H9 (cell line): ENCODE data around the gene STK10. TPM values are rescaled to one million over a fixed set of nuclear protein-coding genes. Genes with fewer than 3 reads are reported as not detected.
A peak's percentile ranks its signal among the peaks of the same experiment; 100 is the strongest.

ENCODE experiments used
- DNase-seq: peaks from one replicate; pipeline ENCODE4 v3.0.0-alpha.2; 2017
- H2AFZ ChIP-seq: one replicate; pipeline ENCODE4 v1.6.1; 2013; ENCODE audit warnings: mild to moderate bottlenecking, low read length, control low read depth, moderate library complexity
- H2AK5ac ChIP-seq: 2 replicates; pipeline ENCODE4 v1.6.1; 2013; ENCODE audit warnings: low read length, control low read depth, mixed read lengths; ENCODE audit not compliant: insufficient read length
- H2BK120ac ChIP-seq: one replicate; pipeline ENCODE4 v1.6.1; 2013; ENCODE audit warnings: low read depth, mild to moderate bottlenecking, low read length, control low read depth, inconsistent platforms; ENCODE audit not compliant: poor library complexity, severe bottlenecking
- H2BK12ac ChIP-seq: 2 replicates; pipeline ENCODE4 v1.6.1; 2013; ENCODE audit warnings: low read length, control low read depth, mixed read lengths, low read depth; ENCODE audit not compliant: insufficient read length
- H2BK15ac ChIP-seq: 2 replicates; pipeline ENCODE4 v1.6.1; 2013; ENCODE audit warnings: low read depth, low read length, control low read depth
- H2BK20ac ChIP-seq: one replicate; pipeline ENCODE4 v1.6.1; 2013; ENCODE audit warnings: low read depth, mild to moderate bottlenecking, low read length, control low read depth, inconsistent platforms; ENCODE audit not compliant: poor library complexity, severe bottlenecking
- H2BK5ac ChIP-seq: 2 replicates; pipeline ENCODE4 v1.6.1; 2013; ENCODE audit warnings: low read length, control low read depth, mixed read lengths; ENCODE audit not compliant: insufficient read length
- H3K14ac ChIP-seq: 2 replicates; pipeline ENCODE4 v1.6.1; 2013; ENCODE audit warnings: low read length, control low read depth; ENCODE audit not compliant: insufficient read depth
- H3K18ac ChIP-seq: 2 replicates; pipeline ENCODE4 v1.6.1; 2013; ENCODE audit warnings: low read depth, mild to moderate bottlenecking, mixed read lengths, low read length, control low read depth; ENCODE audit not compliant: insufficient read length
- H3K23ac ChIP-seq: 2 replicates; pipeline ENCODE4 v1.6.1; 2013; ENCODE audit warnings: low read length, control low read depth, mixed read lengths, low read depth; ENCODE audit not compliant: insufficient read length
- H3K23me2 ChIP-seq: 2 replicates; pipeline ENCODE4 v1.6.1; 2013; ENCODE audit warnings: low read depth, mild to moderate bottlenecking, mixed read lengths, low read length, control low read depth; ENCODE audit not compliant: insufficient read length, poor library complexity, severe bottlenecking
- H3K27ac ChIP-seq: 2 replicates; pipeline ENCODE4 v1.5.1; 2013; ENCODE audit warnings: low read length, control low read depth, mixed read lengths, low read depth; ENCODE audit not compliant: insufficient read length
- H3K27me3 ChIP-seq: 2 replicates; pipeline ENCODE4 v1.6.1; 2013; ENCODE audit warnings: low read length, control low read depth, inconsistent platforms; ENCODE audit not compliant: insufficient read depth
- H3K4ac ChIP-seq: 2 replicates; pipeline ENCODE4 v1.6.1; 2013; ENCODE audit warnings: low read depth, mild to moderate bottlenecking, control low read depth, inconsistent platforms, low read length, moderate library complexity
- H3K4me1 ChIP-seq: 2 replicates; pipeline ENCODE4 v1.6.1; 2013; ENCODE audit warnings: low read length, control low read depth, inconsistent platforms; ENCODE audit not compliant: insufficient read depth
- H3K4me2 ChIP-seq: 2 replicates; pipeline ENCODE4 v1.6.1; 2013; ENCODE audit warnings: low read length, control low read depth, mixed read lengths; ENCODE audit not compliant: insufficient read length, insufficient read depth
- H3K56ac ChIP-seq: 2 replicates; pipeline ENCODE4 v1.6.1; 2013; ENCODE audit warnings: low read depth, mild to moderate bottlenecking, mixed read lengths, low read length, control low read depth; ENCODE audit not compliant: insufficient read length
- H3K79me1 ChIP-seq: 2 replicates; pipeline ENCODE4 v1.6.1; 2013; ENCODE audit warnings: low read depth, mild to moderate bottlenecking, moderate library complexity, low read length, control low read depth, inconsistent platforms; ENCODE audit not compliant: insufficient read depth, poor library complexity, severe bottlenecking
- H3K79me2 ChIP-seq: 2 replicates; pipeline ENCODE4 v1.6.1; 2013; ENCODE audit warnings: low read length, control low read depth, inconsistent platforms; ENCODE audit not compliant: insufficient read depth
- H3K9ac ChIP-seq: 2 replicates; pipeline ENCODE4 v1.6.1; 2013; ENCODE audit warnings: low read length, control low read depth, mixed read lengths; ENCODE audit not compliant: insufficient read length; ENCODE audit errors: extremely low read depth
- H3K9me3 ChIP-seq: one replicate; pipeline ENCODE4 v1.6.1; 2013; ENCODE audit warnings: low read depth, low read length, inconsistent platforms; ENCODE audit not compliant: control insufficient read depth
- H3T11ph ChIP-seq: one replicate; pipeline ENCODE4 v1.6.1; 2013; ENCODE audit warnings: mild to moderate bottlenecking, low read length, control low read depth, inconsistent platforms
- H4K20me1 ChIP-seq: one replicate; pipeline ENCODE4 v1.6.1; 2013; ENCODE audit not compliant: control insufficient read depth, insufficient read length, insufficient read depth
- H4K5ac ChIP-seq: 2 replicates; pipeline ENCODE4 v1.6.1; 2013; ENCODE audit warnings: low read depth, mild to moderate bottlenecking, mixed read lengths, low read length, control low read depth; ENCODE audit not compliant: insufficient read length
- H4K8ac ChIP-seq: replicated peaks from 2 replicates; pipeline ENCODE4 v1.6.1; 2013; ENCODE audit warnings: low read length, control low read depth, mixed read lengths, low read depth; ENCODE audit not compliant: insufficient read length
- H4K91ac ChIP-seq: 2 replicates; pipeline ENCODE4 v1.6.1; 2013; ENCODE audit warnings: low read depth, mild to moderate bottlenecking, moderate library complexity, mixed read lengths, low read length, control low read depth; ENCODE audit not compliant: insufficient read length
- H3K27ac Mint-ChIP-seq, 3 experiments: 2 replicates in 2 of 3; 3 replicates in 1 of 3; pipeline ENCODE4 v1.8.0; 2020 to 2021; ENCODE audit warnings: mixed read lengths in 3 of 3, mild to moderate bottlenecking in 1 of 3, moderate library complexity in 1 of 3
- H3K27me3 Mint-ChIP-seq: 2 replicates; pipeline ENCODE4 v1.8.0; 2021; ENCODE audit warnings: low read depth, mild to moderate bottlenecking, moderate library complexity, mixed read lengths
- H3K36me3 Mint-ChIP-seq, 3 experiments: 2 replicates in 2 of 3; 3 replicates in 1 of 3; pipeline ENCODE4 v1.8.0; 2020 to 2021; ENCODE audit warnings: low read depth in 3 of 3, mixed read lengths in 3 of 3; ENCODE audit not compliant: insufficient read depth in 1 of 3
- H3K4me1 Mint-ChIP-seq, 2 experiments: 2 replicates each; pipeline ENCODE4 v1.8.0; 2020; ENCODE audit warnings: mixed read lengths in 2 of 2
- H3K4me3 Mint-ChIP-seq, 2 experiments: 2 replicates in 1 of 2; 3 replicates in 1 of 2; pipeline ENCODE4 v1.8.0; 2020 to 2021; ENCODE audit warnings: mild to moderate bottlenecking in 2 of 2, mixed read lengths in 2 of 2, moderate library complexity in 1 of 2
- H3K9me3 Mint-ChIP-seq, 2 experiments: 2 replicates in 1 of 2; 3 replicates in 1 of 2; pipeline ENCODE4 v1.8.0; 2020; ENCODE audit warnings: mild to moderate bottlenecking in 2 of 2, mixed read lengths in 2 of 2, moderate library complexity in 1 of 2
- whole genome bisulfite sequencing: extraction: QIAGEN DNeasy Blood & Tissue Kit; methylation state at CpG from one replicate; pipeline ENCODE4 v1.1.7; 2013; ENCODE audit warnings: missing lambda C conversion rate, low lambda C conversion rate, mixed read lengths; ENCODE audit not compliant: insufficient read length; ENCODE audit errors: extremely low coverage; 5-methylcytosine and 5-hydroxymethylcytosine counted together
- total RNA-seq: library from RNA; stranded (reverse); gene quantifications from 2 replicates; pipeline ENCODE4 v1.2.1, GENCODE V29; 2021
- TF ChIP-seq, protein P1 (sequence below): fragments of 200-600 bp; sonication (generic); conservative IDR thresholded peaks from 3 replicates; pipeline ENCODE4 v1.8.0; 2021; ENCODE audit warnings: antibody characterized with exemption, mild to moderate bottlenecking

The STK10 gene
- total RNA-seq, 1 experiment from 2014 or later, result 14.6 TPM

DNA sequence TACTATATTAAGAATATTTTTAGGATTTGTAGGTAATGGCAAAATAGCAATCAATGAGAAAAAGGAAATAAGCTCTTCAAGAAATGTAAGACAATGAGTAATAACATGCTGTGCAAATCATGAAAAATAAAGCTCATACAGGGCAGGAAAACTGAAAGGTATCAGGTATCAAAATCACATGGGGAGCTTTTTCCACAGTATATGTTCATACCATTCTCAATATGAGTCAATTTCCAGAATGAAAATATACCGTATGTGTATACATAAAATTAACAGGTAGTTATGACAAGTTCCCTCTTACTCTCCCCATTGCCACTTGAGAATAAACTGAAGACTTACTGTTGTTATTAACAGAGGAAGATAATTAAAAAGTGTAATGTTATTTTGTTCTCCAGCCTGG is 41.9 kb upstream of the STK10 start:
- Histone ChIP-seq H3K9me3 (no peaks in the 10 kb centered on the region), H3K4me2 (no peak overlapping the region), H4K5ac (no peak overlapping the region), H3T11ph (no peak overlapping the region), H3K56ac (no peak overlapping the region), H3K18ac (no peak overlapping the region), H3K79me2 (no peaks in the 10 kb centered on the region), H2BK5ac (no peak overlapping the region), H3K14ac (no peak overlapping the region), H2AFZ (no peak overlapping the region), H3K4me1 (no peaks in the 10 kb centered on the region), H2BK120ac (no peak overlapping the region), H4K8ac (no peak overlapping the region), H4K20me1 (no peaks in the 10 kb centered on the region), H2BK20ac (no peak overlapping the region), H4K91ac (no peak overlapping the region), H3K4ac (no peak overlapping the region), H3K23me2 (no peaks in the 10 kb centered on the region), H3K27me3 (no peaks in the 10 kb centered on the region), H2AK5ac (no peak overlapping the region), H3K9ac (no peak overlapping the region), H3K79me1 (no peaks in the 10 kb centered on the region), H3K27ac (no peak overlapping the region), H3K23ac (no peak overlapping the region), H2BK15ac (no peak overlapping the region), H2BK12ac (no peak overlapping the region)
- Mint-ChIP-seq H3K9me3 (no peaks in the 10 kb centered on the region), H3K36me3 (peaks cover 18 to 74% (median 69%) of the 10 kb centered on the region in 3 experiments; a peak in 6 of 7 replicates), H3K27ac (0 out of 7 replicates have a peak overlapping the region, but pooled peaks of 1 of the 3 experiments have one; percentile 21), H3K4me1 (peaks cover 7 to 13% of the 10 kb centered on the region in 2 experiments), H3K4me3 (no peak overlapping the region), H3K27me3 (no peaks in the 10 kb centered on the region)
- no CpG with 5 or more reads among the region's 1 CpG for WGBS
- DNase-seq, result no peak
- TF ChIP-seq, protein P1, sequence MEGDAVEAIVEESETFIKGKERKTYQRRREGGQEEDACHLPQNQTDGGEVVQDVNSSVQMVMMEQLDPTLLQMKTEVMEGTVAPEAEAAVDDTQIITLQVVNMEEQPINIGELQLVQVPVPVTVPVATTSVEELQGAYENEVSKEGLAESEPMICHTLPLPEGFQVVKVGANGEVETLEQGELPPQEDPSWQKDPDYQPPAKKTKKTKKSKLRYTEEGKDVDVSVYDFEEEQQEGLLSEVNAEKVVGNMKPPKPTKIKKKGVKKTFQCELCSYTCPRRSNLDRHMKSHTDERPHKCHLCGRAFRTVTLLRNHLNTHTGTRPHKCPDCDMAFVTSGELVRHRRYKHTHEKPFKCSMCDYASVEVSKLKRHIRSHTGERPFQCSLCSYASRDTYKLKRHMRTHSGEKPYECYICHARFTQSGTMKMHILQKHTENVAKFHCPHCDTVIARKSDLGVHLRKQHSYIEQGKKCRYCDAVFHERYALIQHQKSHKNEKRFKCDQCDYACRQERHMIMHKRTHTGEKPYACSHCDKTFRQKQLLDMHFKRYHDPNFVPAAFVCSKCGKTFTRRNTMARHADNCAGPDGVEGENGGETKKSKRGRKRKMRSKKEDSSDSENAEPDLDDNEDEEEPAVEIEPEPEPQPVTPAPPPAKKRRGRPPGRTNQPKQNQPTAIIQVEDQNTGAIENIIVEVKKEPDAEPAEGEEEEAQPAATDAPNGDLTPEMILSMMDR, result no peak
